GM12878 (cell line): ENCODE results near the gene TUNAR. TPM values are rescaled to one million over a fixed set of nuclear protein-coding genes. Genes with fewer than 3 reads are reported as not detected.

Source experiments
- ATAC-seq: fragments of 200-7000 bp; cut with Tn5 transposase; 3 replicates; pipeline ENCODE4 v1.9.1; 2020; ENCODE audit warnings: mild to moderate bottlenecking, moderate library complexity
- BruUV-seq: library from RNA; stranded (reverse); fragments of 400-500 nt; replicated peaks from 2 replicates; lab custom pipeline; 2021; lab: Mats Ljungman, UMichigan
- CTCF ChIA-PET: fragments of 300-600 bp; sonication (Branson Sonifier 250); formaldehyde crosslinking; extraction: SDS; loops from one replicate; lab custom pipeline; 2021; ENCODE audit warnings: inconsistent platforms; lab: Yijun Ruan, JAX
- POLR2A ChIA-PET: fragments of 350-600 bp; formaldehyde crosslinking; extraction: SDS; loops from one replicate; lab custom pipeline; 2021; ENCODE audit warnings: inconsistent platforms; lab: Charles Lee
- RAD21 ChIA-PET: fragments of 300-600 bp; sonication (Branson Sonifier 250); formaldehyde crosslinking; loops from one replicate; lab custom pipeline; 2023; ENCODE audit warnings: antibody characterized with exemption; ENCODE audit not compliant: unreplicated experiment; lab: Charles Lee
- SMC1A ChIA-PET: fragments of 300-600 bp; sonication (Branson Sonifier 250); formaldehyde crosslinking; loops from one replicate; lab custom pipeline; 2023; ENCODE audit not compliant: unreplicated experiment, uncharacterized antibody; lab: Charles Lee
- DNase-seq: peaks from one replicate; pipeline ENCODE4 v3.0.0-alpha.2; 2011; ENCODE audit warnings: low read depth, low spot score
- FAIRE-seq: peaks from 3 replicates; lab custom pipeline; 2011; peaks lifted over from hg19 to GRCh38; lab: Jason Lieb, UNC
- H2AFZ ChIP-seq: 2 replicates; pipeline ENCODE4 v1.6.0; 2011; ENCODE audit warnings: low read depth, low read length, control low read depth; ENCODE audit not compliant: control insufficient read depth
- H3K27ac ChIP-seq: 2 replicates; pipeline ENCODE4 v1.5.1; 2011; ENCODE audit warnings: control low read depth; ENCODE audit not compliant: control insufficient read depth, insufficient read depth
- H3K27me3 ChIP-seq, 2 experiments: replicated peaks in 1 of 2; 2 replicates each; pipeline versions ENCODE4 v1.6.0 to v1.6.1; 2011; ENCODE audit warnings: low read length in 1 of 2; ENCODE audit not compliant: control insufficient read depth in 2 of 2, insufficient read depth in 2 of 2
- H3K36me3 ChIP-seq, 2 experiments: 2 replicates each; pipeline ENCODE4 v1.5.1; 2011; ENCODE audit warnings: low read length in 1 of 2; ENCODE audit not compliant: control insufficient read depth in 2 of 2, insufficient read depth in 2 of 2
- H3K4me1 ChIP-seq: 2 replicates; pipeline ENCODE4 v1.6.1; 2011; ENCODE audit warnings: mild to moderate bottlenecking, low read length, moderate library complexity, mixed read lengths; ENCODE audit not compliant: control insufficient read depth, insufficient read depth
- H3K4me2 ChIP-seq: 2 replicates; pipeline ENCODE4 v1.6.0; 2011; ENCODE audit warnings: control low read depth; ENCODE audit not compliant: control insufficient read depth, insufficient read depth
- H3K4me3 ChIP-seq: fragments of 200-600 bp; sonication (generic); 2 replicates; pipeline ENCODE4 v1.5.1; 2016
- H3K79me2 ChIP-seq: 2 replicates; pipeline ENCODE4 v1.6.0; 2011; ENCODE audit warnings: low read length; ENCODE audit not compliant: control insufficient read depth, insufficient read depth
- H3K9ac ChIP-seq: 2 replicates; pipeline ENCODE4 v1.8.0; 2011; ENCODE audit warnings: low read length, control low read depth, mixed read lengths; ENCODE audit not compliant: control insufficient read depth, insufficient read depth
- H3K9me3 ChIP-seq: replicated peaks from 3 replicates; pipeline ENCODE4 v1.5.1; 2011; ENCODE audit warnings: mild to moderate bottlenecking, low read length; ENCODE audit not compliant: control insufficient read depth, insufficient read depth
- H4K20me1 ChIP-seq: 2 replicates; pipeline ENCODE4 v1.6.0; 2011; ENCODE audit not compliant: control insufficient read depth, insufficient read depth
- ATF7 ChIP-seq: fragments of 450-650 bp; IDR thresholded peaks from 2 replicates; pipeline ENCODE4 v1.6.1; 2016; ENCODE audit warnings: low read depth, mild to moderate bottlenecking
- E2F4 ChIP-seq: IDR thresholded peaks from 2 replicates; pipeline ENCODE4 v1.6.1; 2012; ENCODE audit warnings: low read depth, low read length, improper control_type of control experiment
- FOS ChIP-seq: IDR thresholded peaks from 3 replicates; pipeline ENCODE4 v1.6.1; 2011; ENCODE audit warnings: borderline replicate concordance; ENCODE audit not compliant: insufficient read length; ENCODE audit errors: extremely low read depth
- IKZF2 ChIP-seq, 2 experiments: fragments of 450-650 bp; IDR thresholded peaks; 2 replicates each; pipeline ENCODE4 v1.6.1; 2017; ENCODE audit warnings: mild to moderate bottlenecking in 2 of 2, moderate library complexity in 2 of 2
- RCOR1 ChIP-seq: conservative IDR thresholded peaks from 2 replicates; pipeline ENCODE4 v1.6.1; 2012; ENCODE audit warnings: low read depth, low read length, improper control_type of control experiment
- RFX5 ChIP-seq: IDR thresholded peaks from 2 replicates; pipeline ENCODE4 v1.6.1; 2011; ENCODE audit warnings: low read depth, low read length, improper control_type of control experiment
- WGBS: methylation state at CpG from one replicate; pipeline ENCODE4 v1.1.6; 2016; ENCODE audit warnings: low lambda C conversion rate; ENCODE audit not compliant: insufficient replicate concordance, insufficient coverage; ENCODE audit errors: missing lambda C conversion rate; 5-methylcytosine and 5-hydroxymethylcytosine counted together
- in situ Hi-C: fragments of 300-500 bp; cut with MboI; formaldehyde crosslinking; loops from 9 replicates; pipeline ENCODE4 v1.14.3; 2018; ENCODE audit warnings: mixed read lengths
- intact Hi-C: fragments of 100-400 bp; cut with micrococcal nuclease; formaldehyde crosslinking; loops from one replicate; pipeline ENCODE4 v1.14.2; 2022; ENCODE audit not compliant: unreplicated experiment
- polyA plus RNA-seq, 11 experiments: library from polyadenylated mRNA; depleted of rRNA in 4 of 11; unstranded in 6 of 11; stranded (reverse) in 5 of 11; fragments of >200 nt; fragmentation: Nextera tagmentation in 4 of 11; fragmentation: Illumina TruSeq in 1 of 11; extraction: Ambion mirVana in 4 of 11; extraction: Trizol in 1 of 11; gene quantifications; 1 replicate in 1 of 11; 2 replicates in 10 of 11; pipeline versions ENCODE4 v1.2.1 to v1.2.3, GENCODE V29; 2011 to 2016; ENCODE audit warnings: inconsistent platforms in 2 of 11, missing spikeins in 2 of 11, low read depth in 1 of 11
- total RNA-seq, 4 experiments: library from RNA; depleted of rRNA in 3 of 4; stranded (reverse); fragments of >200 nt in 3 of 4; fragmentation: Illumina TruSeq in 1 of 4; extraction: Trizol in 1 of 4; gene quantifications; 2 replicates each; pipeline versions ENCODE4 v1.2.1 to v1.2.3, GENCODE V29; 2013 to 2021
- TF ChIP-seq, protein P1 (sequence below): fragments of 450-650 bp; conservative IDR thresholded peaks from 2 replicates; pipeline ENCODE4 v1.6.1; 2017; ENCODE audit warnings: mild to moderate bottlenecking, moderate library complexity
- TF ChIP-seq, protein P2 (sequence below): fragments of 450-650 bp; IDR thresholded peaks from 2 replicates; pipeline ENCODE4 v1.6.1; 2014; ENCODE audit warnings: mild to moderate bottlenecking

The TUNAR gene
- total and polyA plus RNA-seq, 10 of the 15 experiments (the other 5 are each of a cell fraction or from before 2014, with no cell fraction given) = 0.02 TPM; not detected in 9

GRCh38 chr14:95936041-95936440 is 59.4 kb downstream of the TUNAR start:
- in situ Hi-C loops (no loop called here), intact Hi-C loops (no loop called here)
- H3K4me3 ChIP-seq = no peak overlapping the region
- H3K79me2 ChIP-seq = no peaks in the 10 kb centered on the region
- ChIA-PET POLR2A (no interaction called here), RAD21 (no interaction called here), CTCF (no interaction called here), SMC1A (interaction anchor here (0.7 kb wide), 1 partner anchor 527 kb away, joined by 4 read pairs; no protein-coding TSS in a partner anchor)
- no peaks in the 10 kb centered on the region for H3K9me3 ChIP-seq
- no peak for DNase-seq
- no peak for TF ChIP-seq RCOR1
- no peak for TF ChIP-seq IKZF2 (IDR thresholded peaks at IDR 0.05)
- TF ChIP-seq E2F4 = no peak
- BruUV-seq = no TSS peak
- no peaks in the 10 kb centered on the region for H3K4me1 ChIP-seq
- no peaks in the 10 kb centered on the region for H4K20me1 ChIP-seq
- no peak for FAIRE-seq
- H3K27ac ChIP-seq = no peak overlapping the region
- H3K36me3 ChIP-seq = no peaks in the 10 kb centered on the region
- H3K4me2 ChIP-seq = no peak overlapping the region
- 78% methylated on average over 2 of the region's 2 CpGs for WGBS
- H3K27me3 ChIP-seq = no peaks in the 10 kb centered on the region
- H2AFZ ChIP-seq = no peak overlapping the region
- no peak overlapping the region for H3K9ac ChIP-seq
- ATAC-seq = no peak

- no peak for FAIRE-seq
- intact Hi-C loops (no loop called here), in situ Hi-C loops (no loop called here)
- CTCF ChIA-PET = no interaction called here
- TF ChIP-seq, protein P1, sequence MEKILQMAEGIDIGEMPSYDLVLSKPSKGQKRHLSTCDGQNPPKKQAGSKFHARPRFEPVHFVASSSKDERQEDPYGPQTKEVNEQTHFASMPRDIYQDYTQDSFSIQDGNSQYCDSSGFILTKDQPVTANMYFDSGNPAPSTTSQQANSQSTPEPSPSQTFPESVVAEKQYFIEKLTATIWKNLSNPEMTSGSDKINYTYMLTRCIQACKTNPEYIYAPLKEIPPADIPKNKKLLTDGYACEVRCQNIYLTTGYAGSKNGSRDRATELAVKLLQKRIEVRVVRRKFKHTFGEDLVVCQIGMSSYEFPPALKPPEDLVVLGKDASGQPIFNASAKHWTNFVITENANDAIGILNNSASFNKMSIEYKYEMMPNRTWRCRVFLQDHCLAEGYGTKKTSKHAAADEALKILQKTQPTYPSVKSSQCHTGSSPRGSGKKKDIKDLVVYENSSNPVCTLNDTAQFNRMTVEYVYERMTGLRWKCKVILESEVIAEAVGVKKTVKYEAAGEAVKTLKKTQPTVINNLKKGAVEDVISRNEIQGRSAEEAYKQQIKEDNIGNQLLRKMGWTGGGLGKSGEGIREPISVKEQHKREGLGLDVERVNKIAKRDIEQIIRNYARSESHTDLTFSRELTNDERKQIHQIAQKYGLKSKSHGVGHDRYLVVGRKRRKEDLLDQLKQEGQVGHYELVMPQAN = no peak
- TF ChIP-seq ATF7 (no peak), RFX5 (no peak), FOS (no peak)
- TF ChIP-seq, protein P2, sequence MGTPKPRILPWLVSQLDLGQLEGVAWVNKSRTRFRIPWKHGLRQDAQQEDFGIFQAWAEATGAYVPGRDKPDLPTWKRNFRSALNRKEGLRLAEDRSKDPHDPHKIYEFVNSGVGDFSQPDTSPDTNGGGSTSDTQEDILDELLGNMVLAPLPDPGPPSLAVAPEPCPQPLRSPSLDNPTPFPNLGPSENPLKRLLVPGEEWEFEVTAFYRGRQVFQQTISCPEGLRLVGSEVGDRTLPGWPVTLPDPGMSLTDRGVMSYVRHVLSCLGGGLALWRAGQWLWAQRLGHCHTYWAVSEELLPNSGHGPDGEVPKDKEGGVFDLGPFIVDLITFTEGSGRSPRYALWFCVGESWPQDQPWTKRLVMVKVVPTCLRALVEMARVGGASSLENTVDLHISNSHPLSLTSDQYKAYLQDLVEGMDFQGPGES = no peak
- H3K4me2 ChIP-seq = no peak overlapping the region
- RAD21 ChIA-PET = no interaction called here
- SMC1A ChIA-PET = no interaction called here
- H3K27ac ChIP-seq = no peak overlapping the region
- POLR2A ChIA-PET = no interaction called here
- H3K9ac ChIP-seq = no peak overlapping the region
- no peaks in the 10 kb centered on the region for H3K36me3 ChIP-seq
- no peak for ATAC-seq
- no peaks in the 10 kb centered on the region for H3K79me2 ChIP-seq
- no peak overlapping the region for H2AFZ ChIP-seq
- no peaks in the 10 kb centered on the region for H3K27me3 ChIP-seq
- 7% methylated on average over 4 of the region's 4 CpGs for WGBS
- no peak for DNase-seq
- no peak overlapping the region for H3K4me3 ChIP-seq
- no TSS peak for BruUV-seq
- H3K4me1 ChIP-seq = no peaks in the 10 kb centered on the region
- no peaks in the 10 kb centered on the region for H4K20me1 ChIP-seq
- H3K9me3 ChIP-seq = no peaks in the 10 kb centered on the region; the same call in 2 of the 3 replicates
Measured at GRCh38 chr14:95939335-95939734, 62.7 kb downstream of the TUNAR start.
